HG03175 (cell line): Measurements from ENCODE around the gene RTL9.

ENCODE experiments used
- ATAC-seq: cut with Tn5 transposase; IDR thresholded peaks from one replicate; pipeline ENCODE4 v1.9.1; 2021; ENCODE audit warnings: mild to moderate bottlenecking, moderate library complexity; ENCODE audit not compliant: unreplicated experiment

RTL9 gene

GRCh38 chrX:110341189-110342035, 17.2 kb upstream of the RTL9 start:
- peak; percentile 83 for ATAC-seq

GRCh38 chrX:110346681-110347080, 12.0 kb upstream of the RTL9 start:
- no peak for ATAC-seq

DNA sequence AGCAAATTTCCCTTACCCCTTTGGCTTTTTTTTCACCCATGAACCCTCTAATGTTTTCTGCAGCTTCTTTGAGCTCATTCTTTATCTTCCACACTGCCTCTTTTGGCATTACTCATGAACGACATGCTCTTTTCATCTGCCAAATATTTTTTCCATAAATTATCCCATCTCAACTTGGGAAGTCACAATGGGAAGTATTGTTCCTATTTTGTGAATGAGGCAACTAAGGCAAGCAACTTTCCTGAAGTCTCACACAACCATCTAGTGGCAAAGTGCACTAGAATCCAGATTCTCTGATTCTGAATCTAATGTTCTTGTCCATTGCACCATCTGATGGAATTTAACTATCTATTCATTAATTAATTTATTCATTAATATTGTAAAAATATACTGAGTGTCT, 625 bp downstream of the RTL9 start:
- no peak for ATAC-seq

DNA sequence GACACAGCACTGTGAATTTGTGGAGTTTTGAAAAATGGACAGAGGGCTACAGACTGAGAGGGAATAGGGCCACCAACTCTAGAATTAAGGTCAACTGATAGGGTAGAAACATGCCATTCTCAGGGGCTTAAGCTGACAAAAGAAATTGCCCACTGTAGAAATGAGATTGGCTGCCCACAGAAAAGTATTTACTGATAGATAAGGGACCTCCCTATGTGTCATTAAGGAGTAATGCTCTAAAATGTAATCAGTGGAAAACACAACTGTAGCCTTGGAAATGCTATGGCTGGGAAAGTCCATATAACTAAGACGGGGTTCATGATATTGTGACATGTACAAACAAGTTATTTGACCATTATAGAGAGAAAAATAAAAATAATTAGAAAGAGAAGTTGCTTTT, 4.6 kb downstream of the RTL9 start:
- no peak for ATAC-seq

GRCh38 chrX:110373310-110373709, 14.7 kb downstream of the RTL9 start:
- no peak for ATAC-seq

DNA sequence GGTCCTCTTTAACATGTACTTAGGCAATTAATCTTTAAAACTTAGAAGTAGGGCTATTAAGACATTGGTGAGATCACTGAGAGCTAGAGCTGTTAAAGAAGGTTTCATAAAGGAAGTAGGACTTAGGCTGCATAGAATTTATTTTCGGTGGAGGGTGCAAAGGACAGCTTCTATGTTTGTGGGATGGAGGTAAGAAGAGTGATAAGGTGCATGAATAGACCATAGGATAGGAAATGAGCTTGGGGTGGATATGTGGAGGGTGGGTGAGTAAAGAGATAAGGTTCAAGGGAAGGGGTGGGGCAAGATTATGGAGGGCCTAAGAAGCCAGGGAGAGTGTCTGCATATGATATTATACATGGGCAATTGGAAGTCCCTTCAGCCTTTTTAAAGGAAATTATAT, 15.9 kb downstream of the RTL9 start:
- no peak for ATAC-seq

DNA sequence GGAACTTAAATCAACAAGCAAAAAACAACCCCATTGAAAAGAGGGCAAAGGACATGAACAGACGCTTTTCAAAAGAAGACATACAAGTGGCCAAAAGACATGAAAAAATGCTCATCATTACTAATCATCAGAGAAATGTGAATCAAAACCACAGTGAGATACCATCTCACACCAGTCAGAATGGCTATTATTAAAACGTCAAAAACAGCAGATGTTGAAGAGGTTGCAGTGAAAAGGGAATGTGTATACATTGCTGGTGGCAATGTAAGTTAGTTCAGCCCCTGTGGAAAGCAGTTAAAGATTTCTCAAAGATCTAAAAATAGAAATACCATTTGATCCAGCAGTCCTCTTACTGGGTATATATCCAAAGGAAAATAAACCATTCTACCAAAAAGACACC, 22.6 kb downstream of the RTL9 start:
- no peak for ATAC-seq

DNA sequence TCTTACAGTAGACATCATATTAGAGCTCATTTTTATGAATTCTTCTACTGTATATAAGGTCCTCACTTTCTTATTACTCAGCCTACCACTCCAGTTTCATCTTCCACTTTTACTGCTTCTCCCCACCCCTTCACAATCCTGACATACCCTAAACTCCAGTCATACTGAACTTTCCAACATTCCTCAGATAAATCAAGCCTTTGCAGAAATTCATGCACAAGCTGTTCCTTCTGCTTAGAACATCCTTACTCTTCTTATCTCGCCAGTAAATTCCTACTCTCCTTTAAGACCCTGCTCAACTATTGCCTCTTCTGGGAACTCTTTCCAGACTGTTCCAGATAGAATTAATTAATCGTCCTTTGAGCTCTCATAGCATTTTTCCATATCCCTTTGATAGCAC, 24.8 kb downstream of the RTL9 start:
- ATAC-seq, result no peak

GRCh38 chrX:110384490-110384889, 25.8 kb downstream of the RTL9 start:
- ATAC-seq, result no peak

DNA sequence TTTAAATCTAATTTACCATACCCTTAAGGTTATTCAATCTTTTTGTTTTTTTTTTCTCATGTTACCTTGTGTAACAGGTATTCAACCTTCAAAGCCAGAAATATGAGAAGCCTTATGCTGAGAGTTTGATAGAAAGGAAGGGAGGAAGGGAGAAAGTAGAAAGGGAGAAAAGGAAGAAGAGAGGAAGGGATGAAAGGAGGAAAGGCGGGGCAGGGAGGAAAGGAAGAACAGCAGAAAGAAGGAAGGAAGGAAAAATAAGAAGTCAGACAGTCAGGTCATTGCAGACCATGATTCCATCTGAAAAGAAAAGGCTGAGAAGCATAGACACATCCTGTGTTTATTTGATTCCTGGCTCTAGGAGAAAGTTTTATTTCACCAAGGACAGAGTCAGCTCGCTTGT, 30.9 kb downstream of the RTL9 start:
- no peak for ATAC-seq

GRCh38 chrX:110391086-110391485, 32.4 kb downstream of the RTL9 start:
- ATAC-seq, result no peak

DNA sequence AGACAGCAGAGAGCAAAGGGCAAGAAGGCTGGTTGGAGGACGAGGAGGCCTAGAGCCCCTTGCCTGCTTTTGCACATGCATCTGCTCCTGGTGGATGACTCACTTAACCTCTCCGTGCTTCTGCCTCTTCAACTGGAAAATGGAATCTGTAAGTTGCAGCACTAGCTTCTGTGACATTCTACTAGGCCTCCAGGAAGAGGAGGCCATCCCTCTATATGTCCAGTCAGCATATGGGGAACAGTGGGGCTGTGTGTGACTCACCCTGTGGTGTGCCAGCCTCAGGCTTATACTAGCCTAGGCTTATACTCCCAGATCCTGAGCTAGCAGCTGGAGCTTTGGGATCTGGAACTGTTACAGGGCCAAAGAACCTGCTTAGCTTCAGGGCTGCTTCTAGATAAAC, 36.0 kb downstream of the RTL9 start:
- ATAC-seq, result no peak

GRCh38 chrX:110395877-110396276, 37.2 kb downstream of the RTL9 start:
- no peak for ATAC-seq

- no peak for ATAC-seq
These were observed 38.1 kb downstream of the RTL9 start for GRCh38 chrX:110396735-110397134.

GRCh38 chrX:110397339-110397738, 38.7 kb downstream of the RTL9 start:
- no peak for ATAC-seq

GRCh38 chrX:110397904-110398303, 39.3 kb downstream of the RTL9 start:
- ATAC-seq, result no peak

GRCh38 chrX:110399497-110399896, 40.8 kb downstream of the RTL9 start:
- ATAC-seq, result no peak

- ATAC-seq, result no peak
These were observed 41.3 kb downstream of the RTL9 start for GRCh38 chrX:110399966-110400365.

- no peak for ATAC-seq
These were observed 42.5 kb downstream of the RTL9 start for GRCh38 chrX:110401135-110401534.

GRCh38 chrX:110402091-110402849, 43.6 kb downstream of the RTL9 start:
- no peak for ATAC-seq

DNA sequence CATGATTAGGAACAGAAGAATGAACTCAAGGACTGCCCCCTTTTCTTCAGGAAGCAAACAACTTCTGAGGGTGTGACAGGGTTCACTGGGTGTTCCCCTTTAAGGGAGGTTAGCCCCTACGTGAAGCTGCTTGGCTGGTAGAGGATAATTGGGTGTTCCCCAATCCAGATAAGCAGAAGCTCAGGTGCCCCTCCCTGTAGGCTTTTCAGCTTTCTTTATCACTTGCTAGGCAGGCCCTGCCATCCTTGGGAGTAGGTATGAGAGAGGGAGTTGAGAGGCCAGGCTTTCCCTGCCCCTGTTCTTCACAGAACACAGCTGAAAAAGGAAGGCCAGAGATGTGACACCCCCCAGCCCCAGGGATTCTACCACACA, 44.2 kb downstream of the RTL9 start:
- ATAC-seq, result no peak
